Activated T-cell treated with anti-CD3 and anti-CD28 coated beads, Interleukin-2, amount 50 U/mL, for 72 hours (primary cell): Measurements from ENCODE around the gene SSPN. TPM values are rescaled to one million over a fixed set of nuclear protein-coding genes. Genes with fewer than 3 reads are reported as not detected.

ENCODE experiments used
- ATAC-seq, 2 donors: fragments of 150-1000 bp; cut with Tn5 transposase; replicated peaks in 1 of 2; 2 replicates each; pipeline ENCODE4 v1.10.0; 2021; ENCODE audit warnings: moderate library complexity in 2 of 2, mild to moderate bottlenecking in 1 of 2
- DNase-seq, 2 donors: peaks; one replicate each; pipeline ENCODE4 v3.0.0; 2021 to 2022; ENCODE audit warnings: mixed read lengths in 1 of 2
- H3K27ac Mint-ChIP-seq: one replicate; pipeline ENCODE4 v1.8.0; 2022; ENCODE audit warnings: mild to moderate bottlenecking, moderate library complexity, mixed read lengths
- H3K27me3 Mint-ChIP-seq: one replicate; pipeline ENCODE4 v1.8.0; 2022; ENCODE audit warnings: low read depth, mixed read lengths
- H3K36me3 Mint-ChIP-seq, 2 donors: one replicate each; pipeline ENCODE4 v1.8.0; 2022; ENCODE audit warnings: mixed read lengths in 2 of 2, mild to moderate bottlenecking in 1 of 2; ENCODE audit not compliant: insufficient read depth in 2 of 2
- H3K4me1 Mint-ChIP-seq: one replicate; pipeline ENCODE4 v1.8.0; 2022; ENCODE audit warnings: low read depth, mixed read lengths
- H3K4me3 Mint-ChIP-seq, 2 donors: one replicate each; pipeline ENCODE4 v1.8.0; 2022; ENCODE audit warnings: mild to moderate bottlenecking in 2 of 2, mixed read lengths in 2 of 2, moderate library complexity in 2 of 2
- H3K9me3 Mint-ChIP-seq, 2 donors: one replicate each; pipeline ENCODE4 v1.8.0; 2022; ENCODE audit warnings: mixed read lengths in 2 of 2
- total RNA-seq, 2 donors: library from RNA; stranded (reverse); gene quantifications; one replicate each; pipeline ENCODE4 v1.2.3, GENCODE V29; 2022

Gene SSPN
- total RNA-seq, 2 donors from 2014 or later = not detected

DNA sequence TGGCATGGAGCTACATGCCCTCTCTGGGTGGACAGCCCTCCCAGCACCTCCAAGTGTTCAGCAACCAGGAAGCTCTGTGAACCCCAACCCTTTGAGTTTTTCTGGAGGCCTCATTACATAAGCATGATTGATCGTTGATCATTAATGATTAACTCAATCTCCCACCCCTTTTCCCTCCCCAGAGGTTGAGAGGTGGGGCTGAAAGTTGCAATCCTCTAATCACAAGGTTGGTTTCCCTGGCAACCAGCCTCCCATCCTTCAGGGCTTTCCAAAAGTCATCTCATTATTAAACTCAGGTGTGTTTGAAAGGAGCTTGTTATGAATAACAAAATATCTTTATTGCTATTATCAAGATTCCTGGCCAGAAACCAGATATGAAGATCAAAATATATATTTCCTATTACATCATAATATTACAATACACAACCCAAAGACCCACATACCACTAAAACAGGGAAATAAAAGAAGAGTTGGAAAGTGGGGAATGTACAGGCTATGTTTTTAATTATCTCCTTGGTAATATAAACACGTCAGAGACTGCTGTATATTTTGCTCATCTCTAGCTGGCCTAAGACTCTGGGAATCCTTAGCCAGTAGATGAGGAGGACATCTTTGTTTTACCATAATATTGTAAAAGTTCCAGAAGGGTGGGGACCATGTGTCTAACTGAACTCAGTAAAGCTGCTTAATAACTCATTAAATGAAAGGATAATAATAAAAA lies 73.6 kb downstream of the SSPN start:
- Mint-ChIP-seq H3K4me3 (no peak overlapping the region), H3K4me1 (peaks cover 17% of the 10 kb centered on the region), H3K9me3 (no peaks in the 10 kb centered on the region), H3K27me3 (no peaks in the 10 kb centered on the region), H3K36me3 (no peaks in the 10 kb centered on the region), H3K27ac (no peak overlapping the region)
- no peak for ATAC-seq
- DNase-seq = no peak

DNA sequence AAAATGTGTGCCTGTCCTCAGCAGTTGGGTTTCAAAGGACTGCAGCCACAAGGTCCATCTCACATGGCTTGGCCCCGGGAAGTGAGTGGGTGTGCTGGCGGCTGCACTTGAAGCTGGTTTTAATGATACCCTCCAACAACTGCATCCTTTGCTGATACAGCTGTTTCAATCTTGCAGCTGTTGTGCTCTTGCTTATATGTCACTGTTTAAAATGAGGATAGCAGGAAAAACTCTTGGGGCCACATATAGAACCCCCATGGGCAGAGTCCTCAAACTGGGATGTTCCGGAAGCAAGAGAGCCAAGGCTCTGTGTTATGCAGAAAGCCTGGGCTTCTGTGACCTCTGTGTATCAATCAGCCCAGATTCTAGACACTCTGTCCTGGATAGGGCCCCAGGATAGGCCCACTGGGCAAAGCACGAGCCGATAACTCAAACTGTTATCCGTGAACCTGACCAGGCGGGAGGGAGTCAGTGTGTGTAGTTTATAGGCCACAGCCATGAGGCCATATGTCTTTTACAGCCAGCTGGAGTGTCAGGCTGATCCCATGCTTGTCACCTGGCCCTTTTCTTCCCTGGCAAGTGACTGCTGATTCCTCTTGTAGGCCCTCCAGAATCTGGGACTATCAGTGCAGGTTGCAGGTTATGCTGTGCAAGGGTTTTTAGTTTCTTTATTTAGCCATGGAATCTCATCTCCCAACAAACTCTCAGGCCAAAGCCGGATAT lies 74.3 kb downstream of the SSPN start:
- Mint-ChIP-seq H3K27me3 (no peaks in the 10 kb centered on the region), H3K36me3 (no peaks in the 10 kb centered on the region), H3K4me1 (peaks cover 24% of the 10 kb centered on the region), H3K9me3 (no peaks in the 10 kb centered on the region), H3K27ac (no peak overlapping the region), H3K4me3 (no peak overlapping the region)
- no peak for DNase-seq
- ATAC-seq = no peak

DNA sequence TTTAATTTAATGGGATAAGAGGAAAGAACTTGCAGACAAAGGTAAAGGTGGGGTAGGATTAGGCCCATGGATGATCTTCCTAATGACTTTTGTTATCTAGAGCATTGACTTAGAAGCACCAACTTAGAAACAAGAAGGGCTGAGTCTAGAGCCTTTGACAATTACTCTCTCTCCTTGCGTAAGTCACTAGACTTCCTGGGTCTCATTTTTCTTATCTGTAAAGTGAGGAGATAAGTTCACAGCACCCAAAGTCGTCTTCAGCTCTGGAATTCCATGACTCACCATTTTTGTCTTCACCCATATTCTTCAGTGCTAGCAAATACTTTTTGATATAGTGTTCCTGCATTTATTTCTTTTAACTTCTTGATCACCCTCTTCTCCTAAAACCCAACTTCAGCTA lies 75.7 kb downstream of the SSPN start:
- H3K27ac Mint-ChIP-seq = no peak overlapping the region
- ATAC-seq = no peak

DNA sequence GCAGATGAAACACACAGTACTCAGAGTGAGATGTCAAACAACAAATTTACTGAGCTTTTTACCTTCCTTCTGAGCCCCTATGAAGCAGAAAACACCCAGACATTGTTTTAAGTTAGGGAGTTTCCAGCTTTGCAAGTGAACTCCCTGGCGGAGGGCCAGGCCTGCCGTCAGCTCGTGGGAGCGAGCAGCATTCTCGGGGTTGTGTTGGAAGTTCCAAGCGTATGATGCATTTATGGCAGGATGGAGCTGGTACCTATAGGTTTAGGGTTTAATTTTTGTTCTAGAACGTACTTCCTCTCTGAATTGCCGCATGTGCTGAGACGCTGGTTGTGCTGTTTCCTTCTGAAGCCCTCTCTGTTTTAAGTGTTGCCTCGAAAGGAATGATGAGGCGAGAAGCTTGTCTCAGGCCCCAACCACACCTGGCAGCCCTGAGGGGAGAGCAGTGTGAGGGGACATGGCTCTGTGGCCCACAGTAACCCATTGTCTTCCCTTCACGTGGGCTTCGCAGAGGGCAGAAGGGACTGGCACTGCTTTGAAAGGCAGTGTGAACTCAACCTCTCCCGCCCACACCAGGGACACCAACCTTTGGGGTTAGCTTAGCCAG lies 76.6 kb downstream of the SSPN start:
- H3K4me1 Mint-ChIP-seq = peaks cover 36% of the 10 kb centered on the region
- no peaks in the 10 kb centered on the region for H3K27me3 Mint-ChIP-seq
- ATAC-seq (peak in 1 of 2 donors; percentile 7), DNase-seq (peak; percentile 26 to 50)
- no peak overlapping the region for H3K27ac Mint-ChIP-seq
- H3K4me3 Mint-ChIP-seq = peak overlapping the region in 1 of 2 donors; percentile 26
- no peaks in the 10 kb centered on the region for H3K36me3 Mint-ChIP-seq
- H3K9me3 Mint-ChIP-seq = no peaks in the 10 kb centered on the region

More for the DNA sequence above, 75.7 kb downstream of the SSPN start:
- no peak for DNase-seq
- H3K4me1 Mint-ChIP-seq = peaks cover 36% of the 10 kb centered on the region
- no peak overlapping the region for H3K4me3 Mint-ChIP-seq
- H3K36me3 Mint-ChIP-seq = no peaks in the 10 kb centered on the region
- H3K27me3 Mint-ChIP-seq = no peaks in the 10 kb centered on the region
- no peaks in the 10 kb centered on the region for H3K9me3 Mint-ChIP-seq

DNA sequence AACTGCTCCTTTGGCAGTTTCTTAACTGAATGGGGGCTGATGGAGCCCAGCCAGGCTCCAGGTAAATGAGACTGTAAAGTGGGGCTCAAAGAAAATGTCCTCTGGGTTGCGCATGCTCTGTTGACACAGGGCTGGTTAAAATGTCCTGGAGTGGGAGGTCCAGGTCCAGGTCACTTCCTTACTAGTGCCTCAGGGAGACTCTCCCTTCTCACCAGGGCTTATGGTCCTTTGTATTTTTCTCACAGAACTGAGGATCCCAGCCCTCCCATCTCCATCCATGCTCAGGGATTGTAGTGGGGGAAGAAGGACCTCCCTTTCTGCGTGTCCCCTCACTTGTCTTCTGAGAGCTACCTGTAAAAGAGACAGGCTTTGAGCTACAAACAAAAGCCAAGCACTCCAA lies 77.5 kb downstream of the SSPN start:
- no peak for DNase-seq
- Mint-ChIP-seq H3K9me3 (no peaks in the 10 kb centered on the region), H3K36me3 (no peaks in the 10 kb centered on the region), H3K4me1 (peaks cover 43% of the 10 kb centered on the region), H3K4me3 (no peak overlapping the region), H3K27ac (no peak overlapping the region), H3K27me3 (peaks cover 5% of the 10 kb centered on the region)
- ATAC-seq = no peak

DNA sequence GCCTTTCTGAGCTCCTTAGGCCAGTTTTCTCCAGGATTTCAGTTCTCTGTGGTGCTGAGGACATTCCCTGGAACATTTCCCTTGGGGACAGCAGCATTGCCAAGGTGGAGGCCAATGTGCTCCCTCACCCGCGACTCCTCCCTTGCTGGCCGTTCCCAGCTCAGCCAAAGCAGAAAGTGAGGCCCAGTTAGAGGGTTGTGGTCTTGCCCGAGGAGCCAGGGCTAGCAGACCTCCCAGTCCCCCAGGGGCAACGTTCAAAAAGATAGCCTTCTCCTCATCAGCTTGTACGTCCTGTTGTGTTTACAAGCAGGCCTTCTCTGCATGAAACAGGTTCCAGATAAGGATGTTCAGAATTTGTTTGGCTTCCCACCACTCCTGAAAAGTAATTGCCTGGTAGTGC lies 78.4 kb downstream of the SSPN start:
- ATAC-seq (no peak), DNase-seq (no peak)
- Mint-ChIP-seq H3K4me1 (peaks cover 50% of the 10 kb centered on the region), H3K9me3 (no peaks in the 10 kb centered on the region), H3K27me3 (peaks cover 8% of the 10 kb centered on the region), H3K4me3 (no peak overlapping the region), H3K36me3 (no peaks in the 10 kb centered on the region), H3K27ac (no peak overlapping the region)

DNA sequence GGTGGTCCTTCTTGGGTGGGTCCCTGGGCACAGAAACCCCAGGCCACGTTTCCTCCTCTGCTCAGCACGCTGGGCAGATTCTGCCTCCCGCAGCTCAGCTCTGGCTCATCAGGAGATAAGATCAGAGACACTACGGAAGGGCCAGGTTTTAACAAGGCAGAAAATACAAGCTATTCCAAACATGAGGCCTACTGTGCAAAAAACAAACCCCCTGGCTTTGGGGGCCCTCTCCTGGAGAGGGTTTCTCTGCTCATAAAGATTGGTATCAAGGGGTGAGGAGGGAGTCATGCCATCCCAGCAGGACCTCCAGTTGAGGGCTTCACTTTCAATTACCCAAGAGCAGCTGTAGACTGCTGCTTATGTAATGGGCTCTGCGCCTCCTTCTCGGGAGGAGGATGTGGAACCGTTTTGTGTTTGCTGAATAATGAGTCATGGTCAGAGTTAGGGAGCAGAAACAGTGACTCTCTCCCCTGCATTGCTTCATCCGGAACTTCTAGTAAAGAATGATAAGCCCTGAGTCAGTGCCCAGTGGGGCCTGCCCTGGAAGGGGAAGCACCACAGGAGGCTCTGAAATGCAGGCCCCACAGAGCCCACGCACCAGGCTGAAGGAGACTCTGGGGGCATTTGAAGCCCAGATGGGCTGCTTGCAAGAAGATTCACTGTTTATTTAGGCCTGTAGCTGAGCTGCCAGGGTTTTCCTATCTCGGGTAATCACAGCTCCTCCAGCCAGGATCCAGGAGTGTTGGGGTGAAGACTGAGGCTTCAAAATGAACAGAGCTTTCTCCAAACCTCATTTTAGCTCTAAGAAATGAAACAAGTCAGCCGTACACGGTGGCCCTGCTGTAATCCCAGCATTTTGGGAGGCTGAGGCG lies 79.3 kb downstream of the SSPN start:
- H3K9me3 Mint-ChIP-seq = no peaks in the 10 kb centered on the region
- DNase-seq = peak; percentile 68 to 80
- H3K4me3 Mint-ChIP-seq = peak overlapping the region; percentile 24 to 43
- no peak overlapping the region for H3K27ac Mint-ChIP-seq
- H3K36me3 Mint-ChIP-seq = no peaks in the 10 kb centered on the region
- peak; percentile 99 for ATAC-seq
- H3K27me3 Mint-ChIP-seq = peaks cover 14% of the 10 kb centered on the region
- peaks cover 50% of the 10 kb centered on the region for H3K4me1 Mint-ChIP-seq

DNA sequence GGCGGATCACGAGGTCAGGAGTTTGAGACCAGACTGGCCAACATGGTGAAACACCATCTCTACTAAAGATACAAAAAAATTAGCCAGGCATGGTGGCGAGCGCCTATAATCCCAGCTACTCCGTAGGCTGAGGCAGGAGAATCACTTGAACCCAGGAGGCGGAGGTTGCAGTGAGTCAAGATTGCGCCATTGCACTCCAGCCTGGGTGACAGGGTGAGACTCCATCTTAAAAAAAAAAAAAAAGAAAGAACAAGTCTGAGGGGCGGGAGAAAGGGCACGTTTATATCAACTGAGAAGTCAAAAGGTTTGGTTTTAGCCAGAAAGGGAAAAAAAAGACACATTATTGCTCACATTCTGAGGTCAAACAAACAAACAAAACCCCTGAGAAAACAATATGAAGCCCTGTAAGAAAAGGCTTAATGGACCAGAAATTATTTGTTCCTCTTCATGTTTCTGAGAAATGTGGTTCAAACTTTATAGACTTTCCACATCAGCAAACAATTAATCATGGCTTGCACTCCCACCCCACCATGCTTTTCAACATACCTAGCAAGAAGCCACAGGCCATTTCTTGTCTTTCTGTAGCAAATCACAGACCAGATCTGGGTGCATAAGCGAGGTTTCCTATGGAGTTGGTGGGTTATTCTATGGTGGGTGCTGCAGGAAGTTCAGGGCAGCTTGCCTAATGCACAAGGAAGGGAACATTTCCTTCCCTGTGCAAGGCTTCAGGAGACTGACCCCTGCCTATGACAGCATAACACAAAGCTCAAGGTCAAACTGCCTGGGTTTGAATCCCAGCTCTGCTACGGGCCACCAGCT lies 80.1 kb downstream of the SSPN start:
- no peaks in the 10 kb centered on the region for H3K36me3 Mint-ChIP-seq
- DNase-seq (no peak), ATAC-seq (no peak)
- H3K27ac Mint-ChIP-seq = no peak overlapping the region
- peaks cover 50% of the 10 kb centered on the region for H3K4me1 Mint-ChIP-seq
- H3K9me3 Mint-ChIP-seq = no peaks in the 10 kb centered on the region
- H3K27me3 Mint-ChIP-seq = peaks cover 14% of the 10 kb centered on the region
- peak overlapping the region in 1 of 2 donors; percentile 43 for H3K4me3 Mint-ChIP-seq

DNA sequence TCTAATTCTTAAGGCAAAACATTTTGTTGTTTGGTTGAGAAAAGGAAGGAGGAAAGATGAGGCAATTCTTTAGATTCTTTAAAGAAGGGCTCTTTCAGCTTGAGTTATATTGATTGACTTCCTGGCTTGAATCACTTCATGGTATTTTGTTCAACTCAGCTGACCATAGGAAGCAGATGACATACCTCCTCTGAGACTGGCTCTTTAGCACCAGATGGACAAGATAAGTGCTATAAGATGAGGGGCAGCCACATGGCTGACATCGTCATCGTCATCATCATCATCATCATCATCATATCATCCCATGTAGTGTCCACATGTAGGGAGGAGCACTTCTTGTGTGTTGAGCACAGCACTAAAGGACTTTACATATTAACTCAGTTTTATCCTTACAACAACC lies 81.3 kb downstream of the SSPN start:
- Mint-ChIP-seq H3K4me1 (peaks cover 49% of the 10 kb centered on the region), H3K27me3 (peaks cover 14% of the 10 kb centered on the region), H3K36me3 (no peaks in the 10 kb centered on the region), H3K27ac (no peak overlapping the region), H3K9me3 (no peaks in the 10 kb centered on the region), H3K4me3 (no peak overlapping the region)
- DNase-seq = no peak
- no peak for ATAC-seq

DNA sequence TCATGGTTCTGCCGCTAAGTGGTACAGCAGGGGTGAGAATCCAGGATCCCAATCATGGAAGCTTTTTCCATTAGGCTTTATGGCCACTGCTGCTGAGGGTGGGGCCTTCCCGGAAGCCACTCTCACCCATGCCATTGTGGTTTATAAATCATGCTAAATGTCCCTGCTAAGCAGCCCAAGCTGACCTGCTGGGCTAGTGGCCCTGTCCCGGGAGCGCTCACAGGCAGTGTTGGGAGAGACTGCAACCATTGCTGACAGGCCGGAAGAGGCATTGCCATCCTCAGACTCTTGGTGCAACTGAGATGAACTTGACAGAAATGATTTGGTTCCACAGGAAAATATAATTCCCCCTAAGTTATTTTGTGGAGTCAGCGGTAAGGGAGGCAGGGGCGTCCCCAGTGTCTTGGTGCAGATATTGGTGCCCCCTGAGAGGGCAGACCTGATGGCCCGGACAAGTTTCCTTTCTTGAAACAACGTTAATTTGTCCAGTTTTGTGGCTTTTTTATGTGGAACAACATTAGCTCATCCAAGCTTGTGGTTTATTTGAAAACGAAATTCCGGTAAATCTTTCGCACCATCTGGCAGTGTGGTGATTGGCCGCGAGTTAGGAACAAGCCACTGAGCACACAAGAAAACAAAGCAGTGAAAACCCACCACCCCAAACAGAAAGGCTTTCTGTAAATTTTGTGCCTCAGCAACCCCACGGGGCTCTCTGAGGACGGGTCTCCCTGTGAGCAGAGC lies 82.3 kb downstream of the SSPN start:
- H3K4me3 Mint-ChIP-seq = no peak overlapping the region
- peaks cover 14% of the 10 kb centered on the region for H3K27me3 Mint-ChIP-seq
- DNase-seq (no peak), ATAC-seq (no peak)
- peaks cover 48% of the 10 kb centered on the region for H3K4me1 Mint-ChIP-seq
- H3K9me3 Mint-ChIP-seq = no peaks in the 10 kb centered on the region
- H3K27ac Mint-ChIP-seq = no peak overlapping the region
- H3K36me3 Mint-ChIP-seq = no peaks in the 10 kb centered on the region

DNA sequence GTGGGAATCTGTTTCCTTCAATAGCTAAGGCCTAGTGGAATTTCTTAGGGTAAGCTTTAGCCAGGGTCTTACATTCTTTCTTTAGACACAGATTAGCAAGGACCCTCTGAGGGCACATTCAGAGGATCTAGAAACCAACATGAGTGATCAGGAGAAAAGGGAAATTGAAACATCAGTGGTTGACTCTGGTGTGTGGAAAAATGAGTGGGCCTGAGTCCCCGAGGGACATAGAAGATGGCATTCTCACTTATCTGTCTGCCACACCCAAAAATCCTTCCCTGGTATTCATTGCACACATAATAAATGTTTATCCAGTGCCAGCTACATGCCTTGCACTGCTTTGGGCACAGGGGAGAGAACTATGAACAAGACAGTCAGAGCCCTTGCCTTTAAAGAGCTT lies 82.9 kb downstream of the SSPN start:
- Mint-ChIP-seq H3K9me3 (no peaks in the 10 kb centered on the region), H3K4me1 (peaks cover 50% of the 10 kb centered on the region), H3K27me3 (peaks cover 14% of the 10 kb centered on the region)

DNA sequence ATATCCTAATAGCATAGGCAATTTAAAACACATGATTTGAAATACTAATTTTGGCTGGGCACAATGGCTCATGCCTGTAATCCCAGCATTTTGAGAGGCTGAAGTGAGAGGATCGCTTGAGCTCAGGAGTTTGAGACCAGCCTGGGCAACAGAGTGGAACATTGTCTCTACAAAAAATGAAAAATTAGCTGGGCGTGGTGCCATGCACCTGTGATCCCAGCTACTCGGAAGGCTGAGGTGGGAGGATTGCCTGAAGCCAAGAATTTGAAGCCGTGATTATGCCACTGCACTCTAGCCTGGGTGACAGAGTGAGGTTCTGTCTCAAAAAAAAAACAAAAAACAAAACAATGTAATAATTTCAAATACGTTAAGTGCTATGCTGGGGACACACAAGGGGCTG lies 83.3 kb downstream of the SSPN start:
- Mint-ChIP-seq H3K36me3 (no peaks in the 10 kb centered on the region), H3K9me3 (no peaks in the 10 kb centered on the region), H3K27me3 (peaks cover 14% of the 10 kb centered on the region), H3K4me3 (no peak overlapping the region), H3K27ac (no peak overlapping the region), H3K4me1 (peaks cover 46% of the 10 kb centered on the region)
- DNase-seq (no peak), ATAC-seq (no peak)

More for the DNA sequence above, 82.9 kb downstream of the SSPN start:
- DNase-seq (no peak), ATAC-seq (no peak)
- no peak overlapping the region for H3K4me3 Mint-ChIP-seq
- H3K36me3 Mint-ChIP-seq = no peaks in the 10 kb centered on the region
- no peak overlapping the region for H3K27ac Mint-ChIP-seq
